Osteoblast (primary cell): ENCODE measurements around the gene JADE3. TPM values are rescaled to one million over a fixed set of nuclear protein-coding genes. Genes with fewer than 3 reads are reported as not detected.

Experiments used
- DNase-seq: peaks from one replicate; pipeline ENCODE4 v3.0.0; 2011; ENCODE audit warnings: low spot score, mixed read lengths; ENCODE audit not compliant: insufficient read length; ENCODE audit errors: missing footprints
- H2AFZ ChIP-seq: 2 replicates; pipeline ENCODE4 v1.6.0; 2011; ENCODE audit warnings: mild to moderate bottlenecking, low read length
- H3K27ac ChIP-seq: 2 replicates; pipeline ENCODE4 v1.5.1; 2011; ENCODE audit warnings: mild to moderate bottlenecking, low read depth, low read length, moderate library complexity
- H3K27me3 ChIP-seq: 2 replicates; pipeline ENCODE4 v1.6.0; 2012; ENCODE audit warnings: mild to moderate bottlenecking, control low read depth, inconsistent platforms, low read length, moderate library complexity; ENCODE audit not compliant: insufficient read depth
- H3K36me3 ChIP-seq: 2 replicates; pipeline ENCODE4 v1.5.1; 2011; ENCODE audit warnings: mild to moderate bottlenecking, low read length, control low read depth, moderate library complexity; ENCODE audit not compliant: insufficient read depth
- H3K4me1 ChIP-seq: 2 replicates; pipeline ENCODE4 v1.5.1; 2011; ENCODE audit warnings: mild to moderate bottlenecking, low read length, control low read depth, moderate library complexity; ENCODE audit not compliant: insufficient read depth
- H3K4me2 ChIP-seq: 2 replicates; pipeline ENCODE4 v1.6.0; 2011; ENCODE audit warnings: mild to moderate bottlenecking, low read length; ENCODE audit not compliant: insufficient read depth
- H3K4me3 ChIP-seq: fragments of 200-600 bp; sonication (generic); 3 replicates; pipeline ENCODE4 v1.5.1; 2012; ENCODE audit warnings: mild to moderate bottlenecking, low read length, inconsistent platforms; ENCODE audit not compliant: insufficient read depth
- H3K79me2 ChIP-seq: 2 replicates; pipeline ENCODE4 v1.6.0; 2012; ENCODE audit warnings: mild to moderate bottlenecking, low read length, control low read depth, inconsistent platforms; ENCODE audit not compliant: insufficient read depth
- H3K9me3 ChIP-seq: 2 replicates; pipeline ENCODE4 v1.5.1; 2011; ENCODE audit warnings: low read depth, low read length, control low read depth
- H4K20me1 ChIP-seq: 2 replicates; pipeline ENCODE4 v1.6.0; 2012; ENCODE audit warnings: mild to moderate bottlenecking, low read length, control low read depth; ENCODE audit not compliant: insufficient read depth
- CTCF ChIP-seq: IDR thresholded peaks from 2 replicates; pipeline ENCODE4 v1.5.1; 2011; ENCODE audit warnings: mild to moderate bottlenecking, low read depth, low read length, moderate library complexity; ENCODE audit errors: extremely low read depth
- total RNA-seq: library from RNA; depleted of rRNA; stranded (reverse); fragments of >200 nt; gene quantifications from 2 replicates; pipeline ENCODE4 v1.2.3, GENCODE V29; 2012

JADE3 gene
- total RNA-seq, result 4.7 and 5.0 TPM in 2 replicates

GRCh38 chrX:46912098-46912602 lies at the start of gene JADE3:
Gene JADE3, plus strand, starts transcription at chrX:46912421. Its CDS starts 72,474 bp downstream, at chrX:46984895.
- Histone ChIP-seq H3K4me3 (peak within 1 kb of the TSS; percentile 76), H3K4me2 (peak within 1 kb of the TSS; percentile 82), H2AFZ (peak within 1 kb of the TSS; percentile 39), H3K36me3 (no peaks in the 10 kb centered on the region), H4K20me1 (no peaks in the 10 kb centered on the region), H3K27me3 (peaks cover 20% of the 10 kb centered on the region), H3K9me3 (no peaks in the 10 kb centered on the region), H3K4me1 (no peaks in the 10 kb centered on the region), H3K27ac (no peak within 1 kb of the TSS), H3K79me2 (peaks cover 16% of the 10 kb centered on the region)
- TF ChIP-seq CTCF, result no peak
- DNase-seq, result peak; percentile 95

DNA sequence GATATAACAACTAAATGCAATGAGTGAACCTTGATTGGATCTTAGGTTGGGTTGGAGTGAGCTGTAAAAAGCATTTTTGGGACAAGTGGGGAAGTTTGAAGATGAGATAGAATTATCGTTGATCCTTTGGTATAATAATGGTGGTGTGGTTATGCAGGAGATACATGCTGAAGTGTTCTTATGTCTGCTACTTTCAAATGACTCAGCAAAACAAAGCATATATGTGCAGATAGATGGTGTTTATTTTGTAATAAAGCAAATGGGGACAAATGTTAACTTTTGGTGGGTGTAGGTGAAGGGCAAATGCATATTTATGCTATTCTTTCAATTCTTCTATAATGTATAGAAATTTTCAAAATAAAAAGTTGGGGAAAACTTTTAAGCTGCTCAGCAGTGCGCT lies 49.1 kb upstream of the JADE3 start:
- no peak for TF ChIP-seq CTCF
- DNase-seq, result no peak
- no peaks in the 10 kb centered on the region for H3K9me3 ChIP-seq
- no peak overlapping the region for H3K4me2 ChIP-seq
- peaks cover 7% of the 10 kb centered on the region for H3K79me2 ChIP-seq
- no peaks in the 10 kb centered on the region for H4K20me1 ChIP-seq
- no peaks in the 10 kb centered on the region for H3K36me3 ChIP-seq
- no peak overlapping the region for H2AFZ ChIP-seq
- no peak overlapping the region for H3K27ac ChIP-seq
- no peaks in the 10 kb centered on the region for H3K4me1 ChIP-seq
- no peaks in the 10 kb centered on the region for H3K27me3 ChIP-seq
- no peak overlapping the region for H3K4me3 ChIP-seq

DNA sequence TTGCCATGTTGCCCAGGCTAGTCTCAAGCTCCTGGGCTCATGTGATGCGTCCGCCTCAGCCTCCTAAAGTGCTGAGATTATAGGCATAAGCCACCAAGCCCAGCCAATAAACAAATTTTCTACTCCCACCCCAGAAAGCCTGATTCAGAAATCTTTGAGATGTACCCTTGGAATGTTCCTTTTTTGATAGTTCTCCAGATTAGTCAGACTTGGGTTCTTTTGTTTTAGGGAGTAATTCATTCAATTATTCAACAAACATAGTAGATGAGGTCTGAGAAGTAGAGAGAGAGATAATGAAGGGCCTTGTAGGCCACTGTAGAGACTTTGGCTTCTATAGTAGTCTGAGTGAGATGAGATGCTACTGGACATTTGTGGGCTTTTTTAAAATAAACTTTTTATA lies 47.6 kb upstream of the JADE3 start:
- Histone ChIP-seq H4K20me1 (no peaks in the 10 kb centered on the region), H3K4me3 (no peak overlapping the region), H3K4me1 (no peaks in the 10 kb centered on the region), H3K27me3 (no peaks in the 10 kb centered on the region), H3K79me2 (peaks cover 7% of the 10 kb centered on the region), H3K27ac (no peak overlapping the region), H3K36me3 (no peaks in the 10 kb centered on the region), H2AFZ (no peak overlapping the region), H3K9me3 (no peaks in the 10 kb centered on the region), H3K4me2 (no peak overlapping the region)
- no peak for TF ChIP-seq CTCF
- DNase-seq, result peak; percentile 72

DNA sequence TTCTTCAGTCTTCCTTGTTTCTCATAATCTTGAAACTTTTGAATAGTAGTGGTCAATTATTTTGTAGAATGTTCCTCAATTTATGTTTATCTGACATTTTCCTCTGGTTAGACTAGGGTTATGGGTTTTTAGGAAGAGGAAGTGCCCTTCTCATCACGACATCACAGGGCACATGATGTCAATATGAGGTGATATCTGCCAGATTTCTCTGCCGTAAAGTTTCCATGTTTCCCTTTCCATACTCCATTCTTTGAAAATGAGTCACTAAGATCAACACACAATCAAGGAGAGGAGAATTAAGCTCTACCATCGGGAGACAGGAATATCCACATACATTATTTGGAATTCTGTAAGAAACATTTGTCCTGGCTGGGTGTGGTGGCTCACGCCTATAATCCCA lies 46.9 kb upstream of the JADE3 start:
- Histone ChIP-seq H4K20me1 (no peaks in the 10 kb centered on the region), H3K4me2 (no peak overlapping the region), H3K4me3 (no peak overlapping the region), H3K79me2 (peaks cover 7% of the 10 kb centered on the region), H2AFZ (no peak overlapping the region), H3K27me3 (no peaks in the 10 kb centered on the region), H3K9me3 (no peaks in the 10 kb centered on the region), H3K4me1 (no peaks in the 10 kb centered on the region), H3K36me3 (no peaks in the 10 kb centered on the region), H3K27ac (peak overlapping the region; percentile 59)
- DNase-seq, result no peak
- no peak for TF ChIP-seq CTCF
